Coronary artery (tissue), 2 donors: ENCODE data around the gene GNAO1.

Source experiments
- DNase-seq: peaks from one replicate; pipeline ENCODE4 v3.0.0-alpha.2; 2017; ENCODE audit warnings: low spot score
- H3K27ac ChIP-seq, 2 donors: fragments of 200-600 bp; sonication (generic); one replicate each; pipeline ENCODE4 v1.5.1; 2016 to 2019
- H3K4me3 ChIP-seq: fragments of 200-600 bp; sonication (generic); 2 replicates; pipeline ENCODE4 v1.5.1; 2016; ENCODE audit warnings: mild to moderate bottlenecking, moderate library complexity
- CTCF ChIP-seq: fragments of 200-600 bp; sonication (generic); IDR thresholded peaks from one replicate; pipeline ENCODE4 v1.5.1; 2019; ENCODE audit warnings: antibody characterized with exemption

Gene GNAO1

DNA sequence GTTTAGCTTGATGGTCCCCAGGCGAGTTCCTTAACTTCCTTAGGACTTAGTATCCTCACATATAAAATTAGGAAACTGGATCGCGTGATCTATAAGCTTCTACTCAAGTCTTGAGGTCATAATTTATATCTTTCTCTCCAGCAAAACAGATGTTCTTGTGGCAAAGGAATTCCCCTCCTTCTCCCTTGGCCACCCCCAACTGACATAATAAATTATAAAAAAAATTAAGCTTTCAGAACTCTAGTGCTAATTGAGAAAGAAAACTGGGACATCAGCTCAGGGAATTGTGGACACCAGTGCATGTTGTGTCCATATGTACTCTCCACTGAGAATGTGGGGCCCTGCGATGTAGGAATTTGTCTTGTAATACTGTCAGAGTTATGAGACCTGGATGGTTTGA is 13.5 kb downstream of the GNAO1 start:
- no peak for DNase-seq
- no peak for TF ChIP-seq CTCF

GRCh38 chr16:56206951-56207350 is 15.7 kb downstream of the GNAO1 start:
- H3K27ac ChIP-seq: no peak overlapping the region
- H3K4me3 ChIP-seq: no peak overlapping the region
- TF ChIP-seq CTCF: no peak
- no peak for DNase-seq

More for the DNA sequence above, 13.5 kb downstream of the GNAO1 start:
- no peak overlapping the region for H3K4me3 ChIP-seq
- H3K27ac ChIP-seq: no peak overlapping the region

DNA sequence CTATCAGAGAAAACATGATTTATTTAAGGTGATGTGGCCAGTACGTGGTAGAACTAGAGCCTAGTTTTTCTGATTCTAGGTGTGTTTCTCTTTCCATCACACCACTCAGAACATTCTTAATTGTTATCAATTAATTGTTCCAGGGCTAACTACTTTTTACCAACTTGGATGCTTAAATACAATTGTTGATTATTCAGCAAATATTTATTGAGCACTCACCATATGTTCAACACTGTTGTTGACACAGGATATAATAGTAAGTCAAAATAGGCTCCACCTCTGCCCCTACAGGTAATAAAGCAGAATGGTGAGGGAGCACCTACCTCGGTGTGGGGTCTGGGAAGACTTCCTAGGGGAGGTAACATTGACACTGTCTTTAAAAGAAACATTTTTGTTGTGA is 16.1 kb downstream of the GNAO1 start:
- no peak overlapping the region for H3K27ac ChIP-seq

GRCh38 chr16:56211435-56211981 is 20.2 kb downstream of the GNAO1 start:
- no peak for TF ChIP-seq CTCF
- H3K27ac ChIP-seq: peak overlapping the region in 1 of 2 donors; percentile 19
- H3K4me3 ChIP-seq: no peak overlapping the region
- no peak for DNase-seq

More for the DNA sequence above, 16.1 kb downstream of the GNAO1 start:
- no peak for TF ChIP-seq CTCF
- DNase-seq: no peak
- H3K4me3 ChIP-seq: no peak overlapping the region

DNA sequence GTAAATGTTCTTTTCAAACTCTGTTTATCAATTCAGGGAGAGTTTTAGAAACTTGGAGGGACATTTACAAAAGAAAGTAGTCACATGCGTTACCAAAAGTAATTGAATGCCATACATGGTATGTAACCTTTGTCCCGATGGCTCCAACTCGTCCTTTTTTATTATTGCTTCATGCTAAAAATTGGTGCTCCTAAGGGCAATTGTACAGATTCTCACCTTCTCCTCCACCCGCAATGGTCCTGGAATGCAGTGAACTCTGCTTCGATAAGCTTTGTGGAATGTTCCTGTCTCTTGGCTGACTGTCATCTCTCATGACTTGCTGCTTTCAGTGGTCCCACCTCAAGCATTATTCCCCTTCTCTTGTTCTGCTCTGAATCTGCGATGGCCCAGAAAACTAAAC is 20.9 kb downstream of the GNAO1 start:
- Histone ChIP-seq H3K4me3 (no peak overlapping the region), H3K27ac (peak overlapping the region in 1 of 2 donors; percentile 19)
- no peak for TF ChIP-seq CTCF
- no peak for DNase-seq

GRCh38 chr16:56221995-56222394 is 30.7 kb downstream of the GNAO1 start:
- Histone ChIP-seq H3K4me3 (no peak overlapping the region), H3K27ac (no peak overlapping the region)
- TF ChIP-seq CTCF: no peak
- DNase-seq: no peak

- Histone ChIP-seq H3K27ac (no peak overlapping the region), H3K4me3 (no peak overlapping the region)
- no peak for TF ChIP-seq CTCF
- DNase-seq: no peak
Observed at GRCh38 chr16:56222474-56222997, 31.2 kb downstream of the GNAO1 start.
